Fibroblast of skin of back (primary cell): ENCODE data around the gene TOMM20L. TPM values are rescaled to one million over a fixed set of nuclear protein-coding genes. Genes with fewer than 3 reads are reported as not detected.
"Not testable (repeated sequence)": the region's sequence is repeated elsewhere in the genome, so short reads cannot be mapped to it uniquely, and the experiment has no call there.

Experiments
- DNase-seq: peaks from one replicate; pipeline ENCODE4 v3.0.0-alpha.2; 2013
- polyA plus RNA-seq, 2 experiments: library from polyadenylated mRNA; unstranded; fragments of 120-200 nt; gene quantifications; one replicate each; pipeline ENCODE4 v1.2.1, GENCODE V29; 2013; ENCODE audit not compliant: insufficient read length in 2 of 2

TOMM20L gene
- polyA plus RNA-seq (2013, experiment 1 of 2; ENCODE audit: insufficient read length), result not detected
- 0.29 TPM for polyA plus RNA-seq (2013, experiment 2 of 2; ENCODE audit: insufficient read length)

- peak; percentile 74 for DNase-seq
Observed at GRCh38 chr14:58395812-58396788, at the start of gene TOMM20L. Gene TOMM20L, plus strand, starts transcription at chr14:58395930. Its CDS starts 28 bp downstream, at chr14:58395958.

GRCh38 chr14:58353516-58354299 is 42.0 kb upstream of the TOMM20L start:
- DNase-seq, result no peak

GRCh38 chr14:58354808-58355207 is 40.9 kb upstream of the TOMM20L start:
- DNase-seq, result no peak

- DNase-seq, result no peak
Observed at GRCh38 chr14:58356268-58356667, 39.5 kb upstream of the TOMM20L start.

- not testable (repeated sequence) for DNase-seq
Observed at GRCh38 chr14:58362272-58362671, 33.5 kb upstream of the TOMM20L start.

GRCh38 chr14:58362798-58363412 is 32.8 kb upstream of the TOMM20L start:
- peak; percentile 16 for DNase-seq

- DNase-seq, result no peak
Observed at GRCh38 chr14:58364316-58364715, 31.4 kb upstream of the TOMM20L start.

GRCh38 chr14:58367296-58367695 is 28.4 kb upstream of the TOMM20L start:
- no peak for DNase-seq

- DNase-seq, result peak; percentile 42
Observed at GRCh38 chr14:58368956-58369355, 26.8 kb upstream of the TOMM20L start.

GRCh38 chr14:58376791-58377190 is 18.9 kb upstream of the TOMM20L start:
- no peak for DNase-seq

- no peak for DNase-seq
Observed at GRCh38 chr14:58390830-58391229, 4.9 kb upstream of the TOMM20L start.

GRCh38 chr14:58395562-58395811 is 243 bp upstream of the TOMM20L start:
- no peak for DNase-seq

- DNase-seq, result no peak
Observed at GRCh38 chr14:58397156-58397555, 1.4 kb downstream of the TOMM20L start.

- DNase-seq, result no peak
Observed at GRCh38 chr14:58398495-58398894, 2.8 kb downstream of the TOMM20L start.

GRCh38 chr14:58398895-58399294 is 3.2 kb downstream of the TOMM20L start:
- DNase-seq, result no peak

GRCh38 chr14:58401587-58401986 is 5.9 kb downstream of the TOMM20L start:
- no peak for DNase-seq

GRCh38 chr14:58408681-58409215 is 13.0 kb downstream of the TOMM20L start:
- no peak for DNase-seq

GRCh38 chr14:58414845-58415244 is 19.1 kb downstream of the TOMM20L start:
- peak; percentile 2 for DNase-seq

- no peak for DNase-seq
Observed at GRCh38 chr14:58415636-58416547, 20.2 kb downstream of the TOMM20L start.

GRCh38 chr14:58416934-58417333 is 21.2 kb downstream of the TOMM20L start:
- not testable (repeated sequence) for DNase-seq

- DNase-seq, result peak; percentile 69
Observed at GRCh38 chr14:58426670-58427280, 31.0 kb downstream of the TOMM20L start.
